Esophagus squamous epithelium (tissue), 4 donors: ENCODE measurements around the gene PRKN.

Experiments used
- POLR2A ChIP-seq, 4 donors: fragments of 450-650 bp; IDR thresholded peaks; one replicate each; pipeline ENCODE4 v1.6.1; 2017; ENCODE audit warnings: antibody characterized with exemption in 4 of 4, mild to moderate bottlenecking in 4 of 4, moderate library complexity in 3 of 4
- TF ChIP-seq, protein P1 (sequence below), 6 experiments: fragments of 450-650 bp in 4 of 6; fragments of 200-600 bp in 2 of 6; sonication (generic) in 2 of 6; IDR thresholded peaks; one replicate each; pipeline ENCODE4 v1.5.1; 2016 to 2019; ENCODE audit warnings: antibody characterized with exemption in 6 of 6, mild to moderate bottlenecking in 4 of 6, moderate library complexity in 4 of 6

GRCh38 chr6:162053084-162053483, 674.5 kb downstream of the PRKN start:
- TF ChIP-seq POLR2A (IDR thresholded peaks at IDR 0.05), result no peak
- TF ChIP-seq, protein P1, sequence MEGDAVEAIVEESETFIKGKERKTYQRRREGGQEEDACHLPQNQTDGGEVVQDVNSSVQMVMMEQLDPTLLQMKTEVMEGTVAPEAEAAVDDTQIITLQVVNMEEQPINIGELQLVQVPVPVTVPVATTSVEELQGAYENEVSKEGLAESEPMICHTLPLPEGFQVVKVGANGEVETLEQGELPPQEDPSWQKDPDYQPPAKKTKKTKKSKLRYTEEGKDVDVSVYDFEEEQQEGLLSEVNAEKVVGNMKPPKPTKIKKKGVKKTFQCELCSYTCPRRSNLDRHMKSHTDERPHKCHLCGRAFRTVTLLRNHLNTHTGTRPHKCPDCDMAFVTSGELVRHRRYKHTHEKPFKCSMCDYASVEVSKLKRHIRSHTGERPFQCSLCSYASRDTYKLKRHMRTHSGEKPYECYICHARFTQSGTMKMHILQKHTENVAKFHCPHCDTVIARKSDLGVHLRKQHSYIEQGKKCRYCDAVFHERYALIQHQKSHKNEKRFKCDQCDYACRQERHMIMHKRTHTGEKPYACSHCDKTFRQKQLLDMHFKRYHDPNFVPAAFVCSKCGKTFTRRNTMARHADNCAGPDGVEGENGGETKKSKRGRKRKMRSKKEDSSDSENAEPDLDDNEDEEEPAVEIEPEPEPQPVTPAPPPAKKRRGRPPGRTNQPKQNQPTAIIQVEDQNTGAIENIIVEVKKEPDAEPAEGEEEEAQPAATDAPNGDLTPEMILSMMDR (IDR thresholded peaks at IDR 0.05), result no peak
